ENCODE results near the gene BMPR1B.
A peak's percentile ranks its signal among the peaks of the same experiment; 100 is the strongest.
"Not testable (repeated sequence)": the region's sequence is repeated elsewhere in the genome, so short reads cannot be mapped to it uniquely, and the experiment has no call there.

Gene BMPR1B

DNA sequence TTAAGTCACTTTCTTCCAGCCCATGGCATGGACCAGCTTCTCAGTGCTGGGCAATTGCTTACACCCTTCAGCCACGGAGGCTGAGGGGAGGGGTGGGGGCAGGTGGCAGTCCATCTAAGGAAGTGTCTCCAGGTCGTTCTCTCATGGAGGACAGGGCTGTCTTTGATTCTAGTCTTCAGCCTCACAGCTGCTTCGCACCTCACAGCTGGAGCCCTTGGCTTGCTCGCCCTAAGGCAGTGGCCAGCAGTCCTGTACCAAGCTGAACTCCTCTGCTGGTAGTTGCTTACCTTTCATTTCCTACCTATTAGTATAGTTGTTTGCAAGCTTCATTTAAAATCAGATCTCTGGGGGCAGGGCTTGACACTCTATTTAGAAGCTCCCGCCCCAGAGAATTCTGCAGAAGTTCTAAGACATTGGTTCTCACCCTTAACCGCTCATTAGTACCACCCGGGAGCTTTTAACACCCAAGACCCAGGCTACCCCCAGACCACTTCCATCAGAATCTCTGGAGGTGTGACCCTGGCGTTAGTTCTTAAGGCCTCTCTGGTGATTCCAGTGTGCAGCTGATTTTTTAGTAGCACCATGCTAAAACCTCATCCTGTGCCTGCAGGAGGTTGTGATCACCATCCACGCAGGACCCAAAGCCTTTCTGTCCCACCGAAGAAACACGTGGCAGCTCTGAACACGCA, 404.2 kb downstream of the BMPR1B start:
- TF ChIP-seq, protein P1, sequence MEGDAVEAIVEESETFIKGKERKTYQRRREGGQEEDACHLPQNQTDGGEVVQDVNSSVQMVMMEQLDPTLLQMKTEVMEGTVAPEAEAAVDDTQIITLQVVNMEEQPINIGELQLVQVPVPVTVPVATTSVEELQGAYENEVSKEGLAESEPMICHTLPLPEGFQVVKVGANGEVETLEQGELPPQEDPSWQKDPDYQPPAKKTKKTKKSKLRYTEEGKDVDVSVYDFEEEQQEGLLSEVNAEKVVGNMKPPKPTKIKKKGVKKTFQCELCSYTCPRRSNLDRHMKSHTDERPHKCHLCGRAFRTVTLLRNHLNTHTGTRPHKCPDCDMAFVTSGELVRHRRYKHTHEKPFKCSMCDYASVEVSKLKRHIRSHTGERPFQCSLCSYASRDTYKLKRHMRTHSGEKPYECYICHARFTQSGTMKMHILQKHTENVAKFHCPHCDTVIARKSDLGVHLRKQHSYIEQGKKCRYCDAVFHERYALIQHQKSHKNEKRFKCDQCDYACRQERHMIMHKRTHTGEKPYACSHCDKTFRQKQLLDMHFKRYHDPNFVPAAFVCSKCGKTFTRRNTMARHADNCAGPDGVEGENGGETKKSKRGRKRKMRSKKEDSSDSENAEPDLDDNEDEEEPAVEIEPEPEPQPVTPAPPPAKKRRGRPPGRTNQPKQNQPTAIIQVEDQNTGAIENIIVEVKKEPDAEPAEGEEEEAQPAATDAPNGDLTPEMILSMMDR (IDR thresholded peaks at IDR 0.05): no peak
- TF ChIP-seq ZFX (IDR thresholded peaks at IDR 0.05; ENCODE audit: borderline replicate concordance): no peak
- H3K27ac ChIP-seq: no peak overlapping the region

DNA sequence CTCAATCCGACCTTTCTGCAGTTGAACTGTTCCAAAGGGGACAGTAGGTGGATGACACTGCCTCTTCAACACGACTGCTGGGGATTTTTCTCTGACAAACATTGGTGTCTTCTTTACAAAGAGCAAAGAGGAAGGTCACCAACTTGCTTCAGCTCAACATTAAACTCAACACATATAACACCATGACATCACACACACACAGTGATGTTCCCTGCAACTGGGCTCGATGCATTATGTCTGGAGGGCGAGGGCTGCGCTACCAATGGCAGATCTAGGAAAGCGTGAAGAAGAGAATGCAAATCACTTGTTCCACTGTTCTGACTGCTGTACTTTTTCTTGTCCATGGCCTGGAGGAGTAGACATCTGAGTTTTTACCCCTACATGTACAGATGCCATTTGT, 405.1 kb downstream of the BMPR1B start:
- TF ChIP-seq, protein P1 (IDR thresholded peaks at IDR 0.05): no peak
- TF ChIP-seq ZFX (IDR thresholded peaks at IDR 0.05; ENCODE audit: borderline replicate concordance): no peak
- H3K27ac ChIP-seq: no peak overlapping the region

DNA sequence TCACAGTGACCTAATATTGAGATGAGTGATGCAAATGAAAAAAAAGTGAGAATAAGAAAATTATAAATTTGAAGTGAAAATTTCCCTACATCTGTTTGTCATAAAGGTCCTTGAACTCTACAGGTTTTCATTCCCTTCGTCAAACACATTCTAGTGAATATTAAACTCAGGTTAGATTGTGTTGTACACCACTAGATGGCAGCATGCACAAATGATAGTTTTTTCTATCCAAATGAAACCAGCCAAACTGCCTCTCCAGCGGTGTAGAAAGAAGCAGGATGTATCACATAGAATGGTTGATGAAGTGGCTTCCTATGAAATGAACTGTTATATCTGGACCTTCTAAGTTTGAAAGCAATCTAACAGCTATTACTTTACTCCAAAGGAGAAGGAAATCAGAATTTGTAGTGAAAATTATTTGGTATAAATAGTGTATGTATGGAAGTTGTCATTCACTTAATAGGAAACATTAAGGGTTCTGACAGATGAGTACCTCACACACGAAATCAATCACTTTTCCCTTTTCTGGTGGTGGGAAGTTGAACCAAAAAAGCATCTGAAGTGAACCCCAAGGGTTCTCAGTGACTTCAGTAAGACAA, 408.3 kb downstream of the BMPR1B start:
- TF ChIP-seq, protein P1 (IDR thresholded peaks at IDR 0.05): peak; percentile 77
- TF ChIP-seq ZFX (IDR thresholded peaks at IDR 0.05; ENCODE audit: borderline replicate concordance): no peak
- H3K27ac ChIP-seq: no peak overlapping the region

DNA sequence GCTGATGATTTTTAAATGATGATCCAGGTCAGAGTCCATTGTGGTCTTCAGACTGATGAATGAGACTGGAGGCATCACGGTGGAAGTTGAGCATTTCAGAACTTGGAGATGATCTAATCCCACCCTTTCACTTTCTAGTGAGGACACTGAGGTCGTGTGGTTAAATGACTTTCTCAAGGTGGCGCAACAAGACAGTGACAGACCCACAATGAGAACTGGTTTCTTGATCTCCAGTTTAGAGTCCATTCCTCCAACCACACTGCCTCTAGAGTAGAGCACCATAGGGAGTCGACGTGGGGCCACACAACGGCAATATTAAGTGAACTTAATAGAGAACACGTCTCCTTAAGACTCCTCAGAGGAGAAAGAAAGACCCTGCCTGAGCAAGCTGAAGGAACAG, 410.1 kb downstream of the BMPR1B start:
- H3K27ac ChIP-seq: no peak overlapping the region
- no peak for TF ChIP-seq ZFX (IDR thresholded peaks at IDR 0.05; ENCODE audit: borderline replicate concordance)
- TF ChIP-seq, protein P1 (IDR thresholded peaks at IDR 0.05): peak; percentile 17; the same call in 1 of the 2 replicates

DNA sequence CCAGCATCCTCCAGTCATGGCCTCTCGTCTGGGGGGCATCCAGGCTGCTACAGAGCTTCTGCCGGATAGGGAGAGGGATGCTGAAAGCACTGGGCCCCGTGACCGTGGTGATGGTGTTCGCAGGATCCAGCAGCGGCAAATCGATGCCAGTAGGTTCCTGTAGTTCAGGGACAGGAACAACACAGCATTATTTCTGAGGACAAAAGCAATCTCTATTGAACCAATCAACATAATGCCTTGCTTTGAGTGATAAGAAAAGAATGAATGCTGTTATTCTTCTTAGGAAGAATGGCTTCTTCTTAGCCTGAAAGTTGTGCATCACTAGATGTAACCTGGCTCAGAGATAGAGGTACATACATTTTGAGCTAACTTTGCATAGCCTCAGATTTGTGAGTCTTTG, 412.4 kb downstream of the BMPR1B start:
- TF ChIP-seq ZFX (IDR thresholded peaks at IDR 0.05; ENCODE audit: borderline replicate concordance): no peak
- TF ChIP-seq, protein P1 (IDR thresholded peaks at IDR 0.05): no peak
- H3K27ac ChIP-seq: no peak overlapping the region

DNA sequence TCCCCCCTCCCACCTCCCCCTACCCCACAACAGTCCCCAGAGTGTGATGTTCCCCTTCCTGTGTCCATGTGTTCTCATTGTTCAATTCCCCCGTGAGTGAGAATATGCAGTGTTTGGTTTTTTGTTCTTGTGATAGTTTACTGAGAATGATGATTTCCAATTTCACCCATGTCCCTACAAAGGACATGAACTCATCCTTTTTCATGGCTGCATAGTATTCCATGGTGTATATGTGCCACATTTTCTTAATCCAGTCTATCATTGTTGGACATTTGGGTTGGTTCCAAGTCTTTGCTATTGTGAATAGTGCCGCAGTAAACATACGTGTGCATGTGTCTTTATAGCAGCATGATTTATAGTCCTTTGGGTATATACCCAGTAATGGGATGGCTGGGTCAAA, 413.6 kb downstream of the BMPR1B start:
- not testable (repeated sequence) for H3K27ac ChIP-seq

DNA sequence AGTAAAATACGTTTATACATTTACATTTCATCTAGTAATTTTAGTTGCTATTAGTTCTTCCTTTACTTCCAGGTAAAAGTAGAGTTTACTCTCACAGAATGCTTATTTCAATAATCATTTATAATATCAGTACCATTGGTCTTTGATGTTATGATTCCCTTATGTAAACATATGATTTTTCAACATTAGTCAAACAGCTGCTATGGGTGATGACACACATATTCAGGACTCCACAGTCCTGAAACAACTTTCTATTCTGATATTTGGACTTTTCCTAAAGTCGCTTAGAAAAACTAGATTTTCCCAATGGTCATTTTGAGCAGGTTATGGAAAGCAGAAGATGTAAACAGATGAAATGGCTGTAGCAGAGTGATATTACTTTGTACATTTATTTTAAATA, 421.2 kb downstream of the BMPR1B start:
- H3K27ac ChIP-seq: no peak overlapping the region
- TF ChIP-seq, protein P1 (IDR thresholded peaks at IDR 0.05): no peak
- TF ChIP-seq ZFX (IDR thresholded peaks at IDR 0.05; ENCODE audit: borderline replicate concordance): no peak
